Endothelial cell of umbilical vein (primary cell): Measurements from ENCODE around the gene ZNF181. TPM values are rescaled to one million over a fixed set of nuclear protein-coding genes. Genes with fewer than 3 reads are reported as not detected.

ENCODE experiments used
- BruUV-seq: library from RNA; stranded (reverse); fragments of 400-500 nt; replicated peaks from 2 replicates; lab custom pipeline; 2021; lab: Mats Ljungman, UMichigan
- CTCF ChIA-PET: fragments of 300-600, 350-600 bp; sonication (Branson Sonifier 250); formaldehyde crosslinking; loops from one replicate; lab custom pipeline; 2021; ENCODE audit warnings: antibody characterized with exemption, inconsistent platforms; lab: Charles Lee
- POLR2A ChIA-PET: fragments of 300-600, 350-600 bp; sonication (Branson Sonifier 250); formaldehyde crosslinking; loops from one replicate; lab custom pipeline; 2021; ENCODE audit warnings: antibody characterized with exemption, inconsistent platforms; lab: Charles Lee
- DNase-seq: peaks from one replicate; pipeline ENCODE4 v3.0.0-alpha.2; 2011; ENCODE audit warnings: low read depth, low spot score
- FAIRE-seq: peaks from 2 replicates; lab custom pipeline; 2011; peaks lifted over from hg19 to GRCh38; lab: Jason Lieb, UNC
- H2AFZ ChIP-seq: 2 replicates; pipeline ENCODE4 v1.6.0; 2012; ENCODE audit warnings: low read depth, low read length, control low read depth, inconsistent platforms
- H3K27ac ChIP-seq: 2 replicates; pipeline ENCODE4 v1.5.1; 2011; ENCODE audit warnings: low read depth, mild to moderate bottlenecking, control low read depth, low read length, moderate library complexity; ENCODE audit not compliant: insufficient read depth
- H3K27me3 ChIP-seq, 2 experiments: 2 replicates each; pipeline versions ENCODE4 v1.6.0 to v1.6.1; 2011; ENCODE audit warnings: low read length in 2 of 2, mixed read lengths in 1 of 2; ENCODE audit not compliant: control insufficient read depth in 2 of 2, insufficient read depth in 2 of 2
- H3K36me3 ChIP-seq, 2 experiments: 2 replicates in 1 of 2; 3 replicates in 1 of 2; pipeline ENCODE4 v1.5.1; 2011; ENCODE audit warnings: low read length in 2 of 2, mild to moderate bottlenecking in 1 of 2, moderate library complexity in 1 of 2; ENCODE audit not compliant: control insufficient read depth in 2 of 2, insufficient read depth in 2 of 2; ENCODE audit errors: extremely low read depth in 1 of 2
- H3K4me1 ChIP-seq: 3 replicates; pipeline ENCODE4 v1.5.1; 2011; ENCODE audit warnings: mild to moderate bottlenecking, low read length; ENCODE audit not compliant: control insufficient read depth, insufficient read depth; ENCODE audit errors: extremely low read depth
- H3K4me2 ChIP-seq: 2 replicates; pipeline ENCODE4 v1.6.1; 2011; ENCODE audit warnings: low read length, control low read depth, mixed read lengths; ENCODE audit not compliant: insufficient read depth
- H3K4me3 ChIP-seq, 3 experiments: fragments of 200-600 bp in 1 of 3; sonication (generic), shearing (Covaris generic) in 1 of 3; replicated peaks in 1 of 3; 2 replicates each; pipeline ENCODE4 v1.5.1; 2011 to 2016; ENCODE audit warnings: control low read depth in 3 of 3, low read length in 3 of 3, mild to moderate bottlenecking in 2 of 3, inconsistent platforms in 1 of 3, low read depth in 1 of 3, moderate library complexity in 1 of 3; ENCODE audit not compliant: insufficient read depth in 1 of 3
- H3K79me2 ChIP-seq: 2 replicates; pipeline ENCODE4 v1.6.0; 2012; ENCODE audit warnings: low read length, inconsistent platforms; ENCODE audit not compliant: control insufficient read depth, insufficient read depth
- H3K9ac ChIP-seq: replicated peaks from 2 replicates; pipeline ENCODE3; 2011; ENCODE audit warnings: low read length, control low read depth; ENCODE audit not compliant: insufficient read depth; ENCODE audit errors: extremely low read depth
- H3K9me1 ChIP-seq: replicated peaks from 3 replicates; pipeline ENCODE4 v1.6.0; 2011; ENCODE audit warnings: mild to moderate bottlenecking, low read length; ENCODE audit not compliant: control insufficient read depth, insufficient read depth; ENCODE audit errors: extremely low read depth
- H3K9me3 ChIP-seq: replicated peaks from 2 replicates; pipeline ENCODE4 v1.5.1; 2012; ENCODE audit warnings: low read length, inconsistent platforms; ENCODE audit not compliant: control insufficient read depth, insufficient read depth
- H4K20me1 ChIP-seq: replicated peaks from 2 replicates; pipeline ENCODE3; 2011; ENCODE audit warnings: mild to moderate bottlenecking, low read length; ENCODE audit not compliant: control insufficient read depth, insufficient read depth; ENCODE audit errors: extremely low read depth
- CTCF ChIP-seq, 2 donors: IDR thresholded peaks; 1 replicate in 1 of 2; 2 replicates in 1 of 2; pipeline ENCODE4 v1.5.1; 2011; ENCODE audit warnings: low read length in 2 of 2, mild to moderate bottlenecking in 2 of 2, moderate library complexity in 2 of 2, control low read depth in 1 of 2, inconsistent platforms in 1 of 2, low read depth in 1 of 2; ENCODE audit not compliant: insufficient read depth in 1 of 2; ENCODE audit errors: extremely low read depth in 1 of 2
- EZH2 ChIP-seq: IDR thresholded peaks from 2 replicates; pipeline ENCODE4 v1.6.1; 2012; ENCODE audit warnings: borderline replicate concordance, low read depth, mild to moderate bottlenecking, moderate library complexity, low read length, inconsistent platforms; ENCODE audit not compliant: severe bottlenecking
- FOS ChIP-seq: IDR thresholded peaks from 2 replicates; pipeline ENCODE4 v1.6.1; 2011; ENCODE audit warnings: mild to moderate bottlenecking, low read length, moderate library complexity, borderline replicate concordance; ENCODE audit not compliant: insufficient read depth
- GATA2 ChIP-seq: IDR thresholded peaks from 2 replicates; pipeline ENCODE4 v1.7.0; 2011; ENCODE audit warnings: low read depth, mild to moderate bottlenecking, moderate library complexity, mixed read lengths, low read length; ENCODE audit not compliant: insufficient read length, insufficient read depth
- JUN ChIP-seq: IDR thresholded peaks from 2 replicates; pipeline ENCODE4 v1.6.1; 2011; ENCODE audit warnings: borderline replicate concordance, low read depth; ENCODE audit not compliant: insufficient read length, insufficient read depth
- MAX ChIP-seq: IDR thresholded peaks from 2 replicates; pipeline ENCODE4 v1.6.1; 2011; ENCODE audit not compliant: insufficient read depth, insufficient read length
- MYC ChIP-seq: IDR thresholded peaks from one replicate; pipeline ENCODE4 v1.6.1; 2011; ENCODE audit warnings: mild to moderate bottlenecking, low read depth, low read length
- POLR2A ChIP-seq: IDR thresholded peaks from 2 replicates; pipeline ENCODE4 v1.6.1; 2012; ENCODE audit warnings: low read depth, mild to moderate bottlenecking, control low read depth, low read length
- POLR2AphosphoS5 ChIP-seq: IDR thresholded peaks from 2 replicates; pipeline ENCODE4 v1.6.1; 2012; ENCODE audit warnings: low read depth, mild to moderate bottlenecking, control low read depth, low read length, moderate library complexity; ENCODE audit not compliant: insufficient read depth
- dilution Hi-C: fragments of 300-500 bp; cut with MboI; formaldehyde crosslinking; loops from one replicate; pipeline ENCODE4 v1.15.0; 2019; ENCODE audit warnings: low sequenced_read_pairs; ENCODE audit not compliant: extremely low pct_ligation_motif_present
- intact Hi-C: fragments of 100-400 bp; cut with micrococcal nuclease; formaldehyde crosslinking; loops from one replicate; pipeline ENCODE4 v1.10.0; 2022
- polyA plus RNA-seq, 4 experiments: library from polyadenylated mRNA; depleted of rRNA in 3 of 4; stranded (reverse) in 3 of 4; unstranded in 1 of 4; fragments of >200 nt; gene quantifications; 2 replicates each; pipeline versions ENCODE4 v1.2.1 to v1.2.3, GENCODE V29; 2011 to 2012; ENCODE audit warnings: missing spikeins in 1 of 4
- total RNA-seq: library from RNA; stranded (reverse); gene quantifications from 2 replicates; pipeline ENCODE4 v1.2.3, GENCODE V29; 2021

ZNF181 gene
- total and polyA plus RNA-seq, 2 donors (not counting 3 experiments of a cell fraction or from before 2014, with no cell fraction given): 4.7 to 5.0 TPM

- Histone ChIP-seq H3K9me3 (no peaks in the 10 kb centered on the region), H3K4me1 (peaks cover 5% of the 10 kb centered on the region), H3K27me3 (peaks cover 2 to 3% of the 10 kb centered on the region in 2 experiments), H3K27ac (no peak overlapping the region), H2AFZ (peak overlapping the region; percentile 87), H3K79me2 (no peaks in the 10 kb centered on the region), H3K36me3 (no peaks in the 10 kb centered on the region), H3K9ac (no peak overlapping the region), H4K20me1 (no peaks in the 10 kb centered on the region), H3K4me3 (no peak overlapping the region), H3K4me2 (peak overlapping the region; percentile 30), H3K9me1 (no peaks in the 10 kb centered on the region)
- DNase-seq: peak; percentile 31
- no TSS peak for BruUV-seq
- FAIRE-seq: peak; percentile 59
- TF ChIP-seq FOS (peak; percentile 22), GATA2 (peak; percentile 68), MAX (no peak), EZH2 (no peak), POLR2AphosphoS5 (no peak), MYC (no peak)
- ChIA-PET CTCF (no interaction called here), POLR2A (no interaction called here)
- dilution Hi-C loops (no loop called here), intact Hi-C loops (no loop called here)
Observed at GRCh38 chr19:34692549-34692948, 41.5 kb upstream of the ZNF181 start.

- no peaks in the 10 kb centered on the region for H3K79me2 ChIP-seq
- FAIRE-seq (no peak), DNase-seq (no peak)
- H3K9me1 ChIP-seq: no peaks in the 10 kb centered on the region
- CTCF ChIA-PET: no interaction called here
- H3K36me3 ChIP-seq: no peaks in the 10 kb centered on the region
- H3K9me3 ChIP-seq: no peaks in the 10 kb centered on the region
- no peak overlapping the region for H3K4me2 ChIP-seq
- no peak overlapping the region for H2AFZ ChIP-seq
- intact Hi-C loops: no loop called here
- no peak overlapping the region for H3K9ac ChIP-seq
- TF ChIP-seq FOS (no peak), GATA2 (no peak), POLR2A (no peak), POLR2AphosphoS5 (no peak), MAX (no peak), JUN (no peak), MYC (no peak), CTCF (IDR thresholded peaks at IDR 0.05; ENCODE audit: extremely low read depth in 1 of 2, insufficient read depth in 1 of 2, low read depth in 1 of 2, low read length in 2 of 2) (no peak)
- no peaks in the 10 kb centered on the region for H3K4me1 ChIP-seq
- no peak overlapping the region for H3K27ac ChIP-seq
- dilution Hi-C loops: no loop called here
- H4K20me1 ChIP-seq: no peaks in the 10 kb centered on the region
- no peak overlapping the region for H3K4me3 ChIP-seq
- peaks cover 0 to 3% of the 10 kb centered on the region in 2 experiments for H3K27me3 ChIP-seq
- no TSS peak for BruUV-seq
- POLR2A ChIA-PET: no interaction called here
Observed at GRCh38 chr19:34707661-34708060, 26.4 kb upstream of the ZNF181 start.
